K562 (cell line): ENCODE data around the gene GRWD1. TPM values are rescaled to one million over a fixed set of nuclear protein-coding genes. Genes with fewer than 3 reads are reported as not detected.
A peak's percentile ranks its signal among the peaks of the same experiment; 100 is the strongest.

Experiments
- ATAC-seq: fragments of 200-7000 bp; cut with Tn5 transposase; 3 replicates; pipeline ENCODE4 v1.9.1; 2020; ENCODE audit warnings: moderate library complexity
- BruUV-seq: library from RNA; stranded (reverse); fragments of 400-500 nt; replicated peaks from 2 replicates; lab custom pipeline; 2021; lab: Mats Ljungman, UMichigan
- CTCF ChIA-PET: fragments of 300-600 bp; formaldehyde crosslinking; extraction: SDS; loops from one replicate; lab custom pipeline; 2021; ENCODE audit warnings: low intra/inter-chr PET ratio; lab: Yijun Ruan, JAX
- POLR2A ChIA-PET: fragments of 300-600, 350-650 bp; sonication (Branson Sonifier 250); formaldehyde crosslinking; extraction: SDS; loops from one replicate; lab custom pipeline; 2021; ENCODE audit warnings: antibody characterized with exemption, inconsistent platforms; lab: Yijun Ruan, JAX
- DNase-seq, 4 experiments: peaks; one replicate each; pipeline versions ENCODE4 v3.0.0 to v3.0.0-alpha.2; 2011 to 2018; ENCODE audit warnings: low spot score in 3 of 4, mixed read lengths in 3 of 4; ENCODE audit errors: extremely low read depth in 1 of 4
- FAIRE-seq: peaks from 2 replicates; lab custom pipeline; 2011; peaks lifted over from hg19 to GRCh38; lab: Jason Lieb, UNC
- H2AFZ ChIP-seq: 2 replicates; pipeline ENCODE4 v1.6.0; 2011; ENCODE audit warnings: low read depth, low read length, control low read depth, inconsistent platforms
- H3K27ac ChIP-seq: fragments of 200-600 bp; 3 replicates; pipeline ENCODE4 v1.8.0; 2011; ENCODE audit warnings: low read depth, mild to moderate bottlenecking, control low read depth, inconsistent platforms, low read length, moderate library complexity, mixed read lengths; ENCODE audit errors: extremely low read depth
- H3K27me3 ChIP-seq, 2 experiments: fragments of 300-600 bp in 1 of 2; 2 replicates in 1 of 2; 3 replicates in 1 of 2; pipeline versions ENCODE4 v1.6.0 to v1.8.0; 2011; ENCODE audit warnings: inconsistent platforms in 2 of 2, low read length in 2 of 2, mild to moderate bottlenecking in 1 of 2, mixed read lengths in 1 of 2, moderate library complexity in 1 of 2; ENCODE audit not compliant: control insufficient read depth in 2 of 2, insufficient read depth in 2 of 2
- H3K36me3 ChIP-seq: fragments of 300-600 bp; 3 replicates; pipeline ENCODE4 v1.8.0; 2011; ENCODE audit warnings: mild to moderate bottlenecking, low read length, inconsistent platforms; ENCODE audit not compliant: control insufficient read depth, insufficient read depth
- H3K4me1 ChIP-seq, 2 experiments: fragments of 200-600 bp in 1 of 2; replicated peaks in 1 of 2; 2 replicates in 1 of 2; 3 replicates in 1 of 2; pipeline versions ENCODE4 v1.5.1 to v1.8.0; 2011; ENCODE audit warnings: inconsistent platforms in 2 of 2, low read length in 2 of 2, mild to moderate bottlenecking in 1 of 2, mixed read lengths in 1 of 2, moderate library complexity in 1 of 2; ENCODE audit not compliant: control insufficient read depth in 2 of 2, insufficient read depth in 2 of 2
- H3K4me2 ChIP-seq: 2 replicates; pipeline ENCODE4 v1.6.1; 2011; ENCODE audit warnings: low read length, control low read depth, inconsistent platforms, mixed read lengths; ENCODE audit not compliant: insufficient read depth
- H3K4me3 ChIP-seq: fragments of 200-600 bp; sonication (generic), shearing (Covaris generic); 2 replicates; pipeline ENCODE4 v1.5.1; 2016; ENCODE audit warnings: control low read depth, inconsistent platforms
- H3K79me2 ChIP-seq: fragments of 200-600 bp; 3 replicates; pipeline ENCODE4 v1.8.0; 2011; ENCODE audit warnings: low read length, inconsistent platforms; ENCODE audit not compliant: control insufficient read depth, insufficient read depth
- H3K9ac ChIP-seq, 2 experiments: 2 replicates each; pipeline versions ENCODE4 v1.6.0 to v1.6.1; 2011; ENCODE audit warnings: low read depth in 2 of 2, low read length in 2 of 2, control low read depth in 1 of 2, inconsistent platforms in 1 of 2, mild to moderate bottlenecking in 1 of 2, mixed read lengths in 1 of 2; ENCODE audit not compliant: insufficient read depth in 1 of 2
- H3K9me1 ChIP-seq: one replicate; pipeline ENCODE4 v1.6.0; 2011; ENCODE audit warnings: inconsistent platforms, mild to moderate bottlenecking, low read length, moderate library complexity; ENCODE audit not compliant: control insufficient read depth, insufficient read depth
- H3K9me3 ChIP-seq: replicated peaks from 2 replicates; pipeline ENCODE4 v1.5.1; 2011; ENCODE audit warnings: low read depth, low read length, inconsistent platforms; ENCODE audit not compliant: control insufficient read depth, insufficient read depth
- H4K20me1 ChIP-seq: replicated peaks from 2 replicates; pipeline ENCODE4 v1.6.1; 2011; ENCODE audit warnings: low read length, inconsistent platforms, mixed read lengths; ENCODE audit not compliant: control insufficient read depth, insufficient read depth
- ARNT ChIP-seq, 2 experiments: fragments of 450-650 bp; IDR thresholded peaks; 2 replicates each; pipeline ENCODE4 v1.6.1; 2016; ENCODE audit warnings: mild to moderate bottlenecking in 1 of 2
- DIDO1 ChIP-seq: fragments of 450-650 bp; IDR thresholded peaks from 2 replicates; pipeline ENCODE4 v1.6.1; 2016; ENCODE audit warnings: low read depth, missing biosample characterization, missing genetic modification characterization
- E2F3 ChIP-seq: fragments of 250-450 bp; sonication (Bioruptor Pico); IDR thresholded peaks from 2 replicates; pipeline ENCODE4 v1.4.0; 2020; ENCODE audit warnings: mild to moderate bottlenecking
- HDGF ChIP-seq: fragments of 450-650 bp; IDR thresholded peaks from 2 replicates; pipeline ENCODE4 v1.6.1; 2016
- MECOM ChIP-seq: fragments of 250-450 bp; sonication (Bioruptor Pico); IDR thresholded peaks from 2 replicates; pipeline ENCODE4 v1.8.0; 2022; ENCODE audit warnings: inconsistent platforms
- NFATC3 ChIP-seq: fragments of 450-650 bp; IDR thresholded peaks from 2 replicates; pipeline ENCODE4 v1.6.1; 2017; ENCODE audit warnings: mild to moderate bottlenecking
- PHB2 ChIP-seq: fragments of 450-650 bp; IDR thresholded peaks from 2 replicates; pipeline ENCODE4 v1.6.1; 2017; ENCODE audit warnings: low read depth
- PHTF2 ChIP-seq: fragments of 250-450 bp; sonication (Bioruptor Pico); IDR thresholded peaks from 2 replicates; pipeline ENCODE4 v1.5.0; 2021; ENCODE audit warnings: mild to moderate bottlenecking
- PRMT5 ChIP-seq: sonication (generic); formaldehyde crosslinking; IDR thresholded peaks from 2 replicates; pipeline ENCODE4 v1.5.0; 2020; ENCODE audit warnings: missing genetic modification reagents
- SMAD1 ChIP-seq: fragments of 150-350 bp; IDR thresholded peaks from 2 replicates; pipeline ENCODE4 v1.6.1; 2014; ENCODE audit warnings: low read length, low read depth; ENCODE audit not compliant: partially characterized antibody
- SNRNP70 ChIP-seq: fragments of 200-400 bp; formaldehyde crosslinking; optimal IDR thresholded peaks from 2 replicates; pipeline ENCODE3; 2017; ENCODE audit warnings: low read depth, low read length
- SRSF9 ChIP-seq: fragments of 200-400 bp; formaldehyde crosslinking; IDR thresholded peaks from 2 replicates; pipeline ENCODE4 v1.6.1; 2017; ENCODE audit warnings: low read depth, low read length, borderline replicate concordance
- TOE1 ChIP-seq, 2 experiments: fragments of 450-650 bp in 1 of 2; sonication (generic) in 1 of 2; formaldehyde crosslinking in 1 of 2; IDR thresholded peaks; 2 replicates each; pipeline versions ENCODE4 v1.7.1 to v1.8.0; 2016 to 2022; ENCODE audit warnings: borderline replicate concordance in 2 of 2, mild to moderate bottlenecking in 2 of 2, antibody characterized with exemption in 1 of 2, inconsistent platforms in 1 of 2, low read depth in 1 of 2, missing genetic modification reagents in 1 of 2, moderate library complexity in 1 of 2
- TSC22D4 ChIP-seq: fragments of 450-650 bp; IDR thresholded peaks from 2 replicates; pipeline ENCODE4 v1.6.1; 2016; ENCODE audit warnings: missing genetic modification characterization, missing biosample characterization, control low read depth
- ZNF124 ChIP-seq: sonication (generic); formaldehyde crosslinking; IDR thresholded peaks from 2 replicates; pipeline ENCODE4 v1.8.1; 2022; ENCODE audit warnings: missing genetic modification reagents
- ZNF316 ChIP-seq: fragments of 450-650 bp; IDR thresholded peaks from 2 replicates; pipeline ENCODE4 v1.6.1; 2016
- ZNF785 ChIP-seq: fragments of 250-450 bp; sonication (Bioruptor Pico); IDR thresholded peaks from 2 replicates; pipeline ENCODE4 v1.4.0; 2020; ENCODE audit warnings: mild to moderate bottlenecking
- WGBS: fragments of 100-300 bp; shearing (Covaris generic); methylation state at CpG from one replicate; pipeline ENCODE4 v1.1.6; 2016; ENCODE audit warnings: low coverage, mixed read lengths; ENCODE audit not compliant: insufficient coverage; ENCODE audit errors: missing lambda C conversion rate; 5-methylcytosine and 5-hydroxymethylcytosine counted together
- in situ Hi-C: fragments of 300-500 bp; cut with MboI; formaldehyde crosslinking; loops from 4 replicates; pipeline ENCODE4 v1.15.0; 2018; ENCODE audit warnings: inconsistent platforms, mixed read lengths
- intact Hi-C: fragments of 100-400 bp; cut with micrococcal nuclease; formaldehyde crosslinking; loops from 2 replicates; pipeline ENCODE4 v1.14.2; 2022
- polyA plus RNA-seq, 8 experiments: library from polyadenylated mRNA; depleted of rRNA in 4 of 8; stranded (reverse) in 5 of 8; unstranded in 3 of 8; fragments of >200 nt; fragmentation: Nextera tagmentation in 2 of 8; fragmentation: Illumina TruSeq in 1 of 8; extraction: Ambion mirVana in 2 of 8; extraction: Trizol in 1 of 8; gene quantifications; 2 replicates each; pipeline versions ENCODE4 v1.2.1 to v1.2.3, GENCODE V29; 2011 to 2014; ENCODE audit warnings: inconsistent platforms in 1 of 8, missing spikeins in 1 of 8
- total RNA-seq, 7 experiments: library from RNA; depleted of rRNA in 6 of 7; stranded (reverse); fragments of >200 nt in 6 of 7; fragmentation: Illumina TruSeq in 2 of 7; extraction: Trizol in 2 of 7; gene quantifications; 2 replicates each; pipeline versions ENCODE4 v1.2.1 to v1.2.3, GENCODE V29; 2011 to 2021; ENCODE audit warnings: low replicate concordance in 1 of 7
- TF ChIP-seq, protein P1 (sequence below), 2 experiments: fragments of 450-650 bp in 1 of 2; sonication (generic) in 1 of 2; formaldehyde crosslinking; conservative IDR thresholded peaks; 2 replicates each; pipeline versions ENCODE4 v1.4.0 to v1.8.1; 2020 to 2022; ENCODE audit warnings: mild to moderate bottlenecking in 1 of 2, missing genetic modification reagents in 1 of 2
- TF ChIP-seq, protein P2 (sequence below), 2 experiments: fragments of 450-650 bp in 1 of 2; sonication (generic) in 1 of 2; formaldehyde crosslinking in 1 of 2; IDR thresholded peaks in 1 of 2; conservative IDR thresholded peaks in 1 of 2; 2 replicates each; pipeline versions ENCODE4 v1.6.1 to v1.8.1; 2016 to 2023; ENCODE audit warnings: mild to moderate bottlenecking in 2 of 2, moderate library complexity in 2 of 2, inconsistent platforms in 1 of 2, missing genetic modification reagents in 1 of 2
- TF ChIP-seq, protein P3 (sequence below): fragments of 450-650 bp; formaldehyde crosslinking; conservative IDR thresholded peaks from 2 replicates; pipeline ENCODE4 v1.4.0; 2022; ENCODE audit warnings: mild to moderate bottlenecking, missing genetic modification characterization

The GRWD1 gene
- total and polyA plus RNA-seq, 9 of the 15 experiments (the other 6 are each of a cell fraction or from before 2014, with no cell fraction given) = 1.5 to 87.2 (median 24.5) TPM

DNA sequence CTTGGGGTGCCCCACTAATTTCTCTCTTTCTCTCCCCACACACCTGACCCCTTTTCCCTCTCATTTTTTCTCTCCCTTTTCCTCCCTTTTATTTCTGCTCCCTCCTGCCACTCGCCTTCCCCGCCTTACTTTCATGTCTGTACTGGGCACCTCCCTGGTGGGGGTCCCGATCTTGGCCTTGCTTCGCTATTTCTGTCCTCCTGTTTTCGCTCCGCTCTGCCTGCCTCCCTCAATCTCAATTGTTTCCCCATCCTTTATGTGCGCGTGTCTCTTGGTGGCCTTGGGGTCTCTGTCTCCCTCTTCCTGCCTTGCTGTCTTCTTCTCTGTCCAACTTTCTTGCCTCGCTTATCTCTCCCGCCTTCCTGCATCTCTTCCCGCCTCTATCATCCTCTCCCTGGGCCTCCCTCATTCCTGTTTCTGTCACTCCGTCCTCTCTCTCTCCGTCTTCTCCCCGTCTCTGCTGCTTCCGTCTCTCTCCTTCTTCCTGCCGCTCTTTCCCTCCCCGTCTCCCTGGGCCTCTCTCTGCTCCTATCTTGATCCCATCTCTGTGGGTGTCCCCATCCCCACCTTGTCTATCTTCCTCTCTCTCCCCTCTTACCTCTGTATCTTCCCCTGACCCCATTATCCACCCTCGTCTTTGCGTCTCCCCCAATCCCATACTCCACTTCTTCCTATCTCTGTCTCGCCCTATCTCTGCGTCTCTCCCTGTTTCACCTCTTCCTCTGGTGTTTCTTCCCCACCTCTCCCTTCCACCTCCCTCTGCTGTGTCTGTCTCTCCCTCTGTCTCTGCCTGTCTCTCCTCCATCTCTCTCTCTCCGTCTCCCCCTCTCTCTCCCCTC lies 48.3 kb upstream of the GRWD1 start:
- no peaks in the 10 kb centered on the region for H3K27me3 ChIP-seq
- no peak for ATAC-seq
- DNase-seq = peak in 1 of 4 experiments; percentile 48
- BruUV-seq = TSS peak; percentile 86
- H3K4me3 ChIP-seq = peak overlapping the region; percentile 75
- POLR2A ChIA-PET = no interaction called here
- peak overlapping the region; percentile 77 for H2AFZ ChIP-seq
- peaks cover 4% of the 10 kb centered on the region; the same call in 2 of the 3 replicates for H3K36me3 ChIP-seq
- no peaks in the 10 kb centered on the region for H3K9me1 ChIP-seq
- peaks cover 41% of the 10 kb centered on the region for H3K79me2 ChIP-seq
- H3K4me1 ChIP-seq = peaks cover 39 to 79% of the 10 kb centered on the region in 2 experiments
- 13% methylated on average over 22 of the region's 22 CpGs for WGBS
- peaks cover 10% of the 10 kb centered on the region for H4K20me1 ChIP-seq
- peak overlapping the region; percentile 97 for H3K4me2 ChIP-seq
- FAIRE-seq = peak; percentile 80
- in situ Hi-C loops = no loop called here
- CTCF ChIA-PET = no interaction called here
- H3K9me3 ChIP-seq = no peaks in the 10 kb centered on the region
- H3K27ac ChIP-seq = peak overlapping the region; percentile 84
- peak overlapping the region; percentile 80 to 96 for H3K9ac ChIP-seq
- intact Hi-C loops = loop anchor here (2.0 to 10.0 kb wide), 5 partner anchors 21 to 97 kb away; partner anchors contain the start of genes CYTH2, EMP3 and SYNGR4
- peak; percentile 68; the same call in 1 of the 2 replicates for TF ChIP-seq TOE1 (IDR thresholded peaks at IDR 0.05; ENCODE audit: borderline replicate concordance)
- no peak for TF ChIP-seq TOE1 (CRISPR knock-in tag; IDR thresholded peaks at IDR 0.05; ENCODE audit: borderline replicate concordance, low read depth)
- TF ChIP-seq NFATC3 = no peak
- TF ChIP-seq ARNT (IDR thresholded peaks at IDR 0.05) = peak; percentile 56 to 61; a peak in 1 of 4 replicates
- TF ChIP-seq DIDO1 (tag) = peak; percentile 52; the same call in 1 of the 2 replicates
- TF ChIP-seq SRSF9 = no peak
- no peak for TF ChIP-seq ZNF124 (CRISPR knock-in tag)
- TF ChIP-seq HDGF = peak; percentile 94; the same call in 1 of the 2 replicates
- TF ChIP-seq, protein P1, sequence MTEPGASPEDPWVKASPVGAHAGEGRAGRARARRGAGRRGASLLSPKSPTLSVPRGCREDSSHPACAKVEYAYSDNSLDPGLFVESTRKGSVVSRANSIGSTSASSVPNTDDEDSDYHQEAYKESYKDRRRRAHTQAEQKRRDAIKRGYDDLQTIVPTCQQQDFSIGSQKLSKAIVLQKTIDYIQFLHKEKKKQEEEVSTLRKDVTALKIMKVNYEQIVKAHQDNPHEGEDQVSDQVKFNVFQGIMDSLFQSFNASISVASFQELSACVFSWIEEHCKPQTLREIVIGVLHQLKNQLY (CRISPR knock-in tag; conservative IDR thresholded peaks at IDR 0.05) = no peak
- TF ChIP-seq ZNF785 (CRISPR knock-in tag) = no peak
- TF ChIP-seq MECOM = no peak
- TF ChIP-seq, protein P2, sequence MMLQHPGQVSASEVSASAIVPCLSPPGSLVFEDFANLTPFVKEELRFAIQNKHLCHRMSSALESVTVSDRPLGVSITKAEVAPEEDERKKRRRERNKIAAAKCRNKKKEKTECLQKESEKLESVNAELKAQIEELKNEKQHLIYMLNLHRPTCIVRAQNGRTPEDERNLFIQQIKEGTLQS (IDR thresholded peaks at IDR 0.05) = no peak
- TF ChIP-seq, protein P2 (CRISPR knock-in tag; conservative IDR thresholded peaks at IDR 0.05) = no peak
- TF ChIP-seq PHTF2 (CRISPR knock-in tag) = no peak
- no peak for TF ChIP-seq SMAD1
- TF ChIP-seq E2F3 (CRISPR knock-in tag) = no peak
- peak; percentile 26; the same call in 1 of the 2 replicates for TF ChIP-seq ZNF316
- no peak for TF ChIP-seq SNRNP70
- no peak for TF ChIP-seq PRMT5 (CRISPR knock-in tag)
- peak; percentile 68; the same call in 1 of the 2 replicates for TF ChIP-seq PHB2
- TF ChIP-seq, protein P3, sequence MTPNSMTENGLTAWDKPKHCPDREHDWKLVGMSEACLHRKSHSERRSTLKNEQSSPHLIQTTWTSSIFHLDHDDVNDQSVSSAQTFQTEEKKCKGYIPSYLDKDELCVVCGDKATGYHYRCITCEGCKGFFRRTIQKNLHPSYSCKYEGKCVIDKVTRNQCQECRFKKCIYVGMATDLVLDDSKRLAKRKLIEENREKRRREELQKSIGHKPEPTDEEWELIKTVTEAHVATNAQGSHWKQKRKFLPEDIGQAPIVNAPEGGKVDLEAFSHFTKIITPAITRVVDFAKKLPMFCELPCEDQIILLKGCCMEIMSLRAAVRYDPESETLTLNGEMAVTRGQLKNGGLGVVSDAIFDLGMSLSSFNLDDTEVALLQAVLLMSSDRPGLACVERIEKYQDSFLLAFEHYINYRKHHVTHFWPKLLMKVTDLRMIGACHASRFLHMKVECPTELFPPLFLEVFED (CRISPR knock-in tag) = no peak; the same call in 1 of the 2 replicates
- TF ChIP-seq TSC22D4 (tag) = peak; percentile 79; the same call in 1 of the 2 replicates
